Glomerular visceral epithelial cell (primary cell): ENCODE results near the gene HDLBP.

ENCODE experiments used
- DNase-seq: peaks from one replicate; pipeline ENCODE4 v3.0.0-alpha.2; 2016; ENCODE audit errors: extremely low spot score

HDLBP gene

GRCh38 chr2:241249654-241250053 is 65.8 kb downstream of the HDLBP start:
- DNase-seq: no peak

GRCh38 chr2:241248897-241249296 is 66.6 kb downstream of the HDLBP start:
- DNase-seq: no peak

- DNase-seq: no peak
These were observed 67.2 kb downstream of the HDLBP start for GRCh38 chr2:241248289-241248688.

GRCh38 chr2:241244368-241244767 is 71.1 kb downstream of the HDLBP start:
- DNase-seq: no peak

- no peak for DNase-seq
These were observed 73.2 kb downstream of the HDLBP start for GRCh38 chr2:241242306-241242705.

GRCh38 chr2:241241669-241242068 is 73.8 kb downstream of the HDLBP start:
- DNase-seq: no peak

- no peak for DNase-seq
These were observed 75.0 kb downstream of the HDLBP start for GRCh38 chr2:241240320-241241004.

- DNase-seq: no peak
These were observed 75.8 kb downstream of the HDLBP start for GRCh38 chr2:241239552-241240202.

GRCh38 chr2:241238693-241239198 is 76.7 kb downstream of the HDLBP start:
- no peak for DNase-seq

GRCh38 chr2:241237949-241238371 is 77.5 kb downstream of the HDLBP start:
- DNase-seq: no peak

GRCh38 chr2:241237047-241237446 is 78.4 kb downstream of the HDLBP start:
- DNase-seq: no peak

GRCh38 chr2:241235859-241236593 is 79.4 kb downstream of the HDLBP start:
- DNase-seq: no peak

- no peak for DNase-seq
These were observed 80.3 kb downstream of the HDLBP start for GRCh38 chr2:241234962-241235740.

- DNase-seq: no peak
These were observed 81.2 kb downstream of the HDLBP start for GRCh38 chr2:241234066-241234790.

- DNase-seq: no peak
These were observed 82.5 kb downstream of the HDLBP start for GRCh38 chr2:241232736-241233575.

- DNase-seq: no peak
These were observed 85.0 kb downstream of the HDLBP start for GRCh38 chr2:241230435-241230834.

GRCh38 chr2:241229563-241230401 is 85.7 kb downstream of the HDLBP start:
- DNase-seq: no peak

- no peak for DNase-seq
These were observed 86.5 kb downstream of the HDLBP start for GRCh38 chr2:241228860-241229516.
